ENCODE results near the gene COLEC11. TPM values are rescaled to one million over a fixed set of nuclear protein-coding genes. Genes with fewer than 3 reads are reported as not detected.
"Not testable (repeated sequence)": the region's sequence is repeated elsewhere in the genome, so short reads cannot be mapped to it uniquely, and the experiment has no call there.

COLEC11 gene
- total RNA-seq, 2 experiments from 2014 or later, result 0.47 TPM; not detected in 1

DNA sequence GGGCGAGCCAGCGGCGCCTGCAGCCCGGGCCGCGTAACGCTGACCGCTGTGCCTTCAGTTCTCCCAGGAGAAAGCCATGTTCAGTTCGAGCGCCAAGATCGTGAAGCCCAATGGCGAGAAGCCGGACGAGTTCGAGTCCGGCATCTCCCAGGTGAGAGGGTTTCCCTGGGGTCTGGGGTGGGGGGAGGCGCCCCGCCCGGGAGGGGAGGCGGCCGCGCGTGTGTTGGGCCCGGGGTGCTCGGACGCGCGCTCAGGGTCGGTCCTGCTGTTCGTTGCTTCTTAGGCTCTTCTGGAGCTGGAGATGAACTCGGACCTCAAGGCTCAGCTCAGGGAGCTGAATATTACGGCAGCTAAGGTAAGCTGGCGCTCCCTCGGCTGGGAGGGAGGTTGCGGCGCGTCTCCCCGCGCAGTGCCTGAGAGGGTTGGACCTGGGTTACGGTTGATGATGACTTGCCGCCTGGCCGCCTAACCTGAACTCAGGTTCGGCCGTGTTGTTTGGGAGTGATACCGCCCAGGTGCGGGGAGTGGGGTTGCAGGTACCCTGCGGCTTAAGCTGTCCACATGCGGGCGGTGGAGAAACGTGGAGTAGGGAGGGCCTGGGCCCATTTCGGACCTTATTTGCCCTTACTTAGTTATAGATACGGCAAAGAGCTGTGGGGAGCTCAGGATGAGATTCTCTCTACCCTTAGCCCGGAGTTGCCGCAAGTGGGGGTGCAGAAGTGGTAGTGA, 19.2 kb upstream of the COLEC11 start:
- H3K9me3 Mint-ChIP-seq, result no peaks in the 10 kb centered on the region
- DNase-seq (peak in 10 of 14 experiments; percentile 18 to 66 (median 30)), ATAC-seq (ENCODE audit: poor library complexity) (peak; percentile 43)
- H3K4me1 Mint-ChIP-seq (ENCODE audit: low read depth), result peaks cover 46% of the 10 kb centered on the region
- peak overlapping the region; percentile 89 for H3K4me3 Mint-ChIP-seq
- Histone ChIP-seq H3K4me3 (ENCODE audit: low read length) (peak overlapping the region; percentile 70), H3K36me3 (ENCODE audit: insufficient read depth, low read length) (peaks cover 49% of the 10 kb centered on the region), H3K27me3 (ENCODE audit: control insufficient read depth in 1 of 2, insufficient read depth in 2 of 2, low read length in 2 of 2) (no peaks in the 10 kb centered on the region), H3K4me1 (ENCODE audit: insufficient read depth, low read length) (peaks cover 28% of the 10 kb centered on the region), H3K9me3 (ENCODE audit: control insufficient read depth in 1 of 2, insufficient read depth in 1 of 2, low read length in 2 of 2) (peaks cover 0 to 4% of the 10 kb centered on the region in 2 experiments), H3K27ac (ENCODE audit: low read depth in 1 of 2, low read length in 2 of 2) (peak overlapping the region; percentile 76 to 89)
- H3K27ac Mint-ChIP-seq, result peak overlapping the region; percentile 93
- ChIA-PET CTCF (no interaction called here), POLR2A (interaction anchor here (0.6 to 4.5 kb wide), 7 partner anchors 18 to 199 kb away, joined by 3 to 54 read pairs (median 4); partner anchors contain the start of genes ADI1, EIPR1 and RNASEH1)
- intact Hi-C loops (cut with DNase I, micrococcal nuclease), result loop anchor here (1.0 to 10.0 kb wide), 7 partner anchors 17 to 963 kb away; partner anchors contain the start of genes RNASEH1 (in 2 of the 2), ADI1 (in 1 of the 2), ALLC (in 1 of the 2) and TRAPPC12 (in 1 of the 2)
- H3K36me3 Mint-ChIP-seq (ENCODE audit: low read depth), result peaks cover 57% of the 10 kb centered on the region
- H3K27me3 Mint-ChIP-seq, result no peaks in the 10 kb centered on the region
- TF ChIP-seq, protein P1, sequence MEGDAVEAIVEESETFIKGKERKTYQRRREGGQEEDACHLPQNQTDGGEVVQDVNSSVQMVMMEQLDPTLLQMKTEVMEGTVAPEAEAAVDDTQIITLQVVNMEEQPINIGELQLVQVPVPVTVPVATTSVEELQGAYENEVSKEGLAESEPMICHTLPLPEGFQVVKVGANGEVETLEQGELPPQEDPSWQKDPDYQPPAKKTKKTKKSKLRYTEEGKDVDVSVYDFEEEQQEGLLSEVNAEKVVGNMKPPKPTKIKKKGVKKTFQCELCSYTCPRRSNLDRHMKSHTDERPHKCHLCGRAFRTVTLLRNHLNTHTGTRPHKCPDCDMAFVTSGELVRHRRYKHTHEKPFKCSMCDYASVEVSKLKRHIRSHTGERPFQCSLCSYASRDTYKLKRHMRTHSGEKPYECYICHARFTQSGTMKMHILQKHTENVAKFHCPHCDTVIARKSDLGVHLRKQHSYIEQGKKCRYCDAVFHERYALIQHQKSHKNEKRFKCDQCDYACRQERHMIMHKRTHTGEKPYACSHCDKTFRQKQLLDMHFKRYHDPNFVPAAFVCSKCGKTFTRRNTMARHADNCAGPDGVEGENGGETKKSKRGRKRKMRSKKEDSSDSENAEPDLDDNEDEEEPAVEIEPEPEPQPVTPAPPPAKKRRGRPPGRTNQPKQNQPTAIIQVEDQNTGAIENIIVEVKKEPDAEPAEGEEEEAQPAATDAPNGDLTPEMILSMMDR (IDR thresholded peaks at IDR 0.05), result no peak

DNA sequence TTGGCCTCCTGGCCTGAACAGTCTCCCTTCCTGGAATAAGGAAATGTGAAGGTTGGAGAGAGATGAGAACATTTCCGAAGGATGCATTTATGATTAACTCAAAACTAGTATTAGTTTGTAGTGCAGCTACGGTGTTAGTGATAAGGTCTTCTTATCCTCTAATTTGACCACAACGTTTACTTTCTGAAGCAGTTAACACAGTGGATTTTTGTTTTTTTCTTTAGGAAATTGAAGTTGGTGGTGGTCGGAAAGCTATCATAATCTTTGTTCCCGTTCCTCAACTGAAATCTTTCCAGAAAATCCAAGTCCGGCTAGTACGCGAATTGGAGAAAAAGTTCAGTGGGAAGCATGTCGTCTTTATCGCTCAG, 18.7 kb upstream of the COLEC11 start:
- H3K27me3 ChIP-seq (ENCODE audit: control insufficient read depth in 1 of 2, insufficient read depth in 2 of 2, low read length in 2 of 2); H3K9me3 ChIP-seq (ENCODE audit: control insufficient read depth in 1 of 2, insufficient read depth in 1 of 2, low read length in 2 of 2); H3K27me3 Mint-ChIP-seq; ATAC-seq (ENCODE audit: poor library complexity); H3K9me3 Mint-ChIP-seq; DNase-seq; CTCF ChIA-PET: not testable (repeated sequence)
- Mint-ChIP-seq H3K4me3 (peak overlapping the region; percentile 89), H3K27ac (peak overlapping the region; percentile 93), H3K4me1 (ENCODE audit: low read depth) (peaks cover 46% of the 10 kb centered on the region), H3K36me3 (ENCODE audit: low read depth) (peaks cover 63% of the 10 kb centered on the region)
- POLR2A ChIA-PET, result interaction anchor here (0.7 to 4.5 kb wide), 6 partner anchors 19 to 200 kb away, joined by 3 to 54 read pairs (median 8); partner anchors contain the start of genes ADI1, EIPR1 and RNASEH1
- Histone ChIP-seq H3K36me3 (ENCODE audit: insufficient read depth, low read length) (peaks cover 55% of the 10 kb centered on the region), H3K4me1 (ENCODE audit: insufficient read depth, low read length) (peaks cover 28% of the 10 kb centered on the region), H3K27ac (ENCODE audit: low read depth in 1 of 2, low read length in 2 of 2) (peak overlapping the region; percentile 76 to 89), H3K4me3 (ENCODE audit: low read length) (peak overlapping the region; percentile 70)
- intact Hi-C loops (cut with DNase I, micrococcal nuclease), result loop anchor here (5.0 to 10.0 kb wide), 4 partner anchors 76 to 964 kb away; partner anchors contain the start of gene ALLC (in 1 of the 2)

DNA sequence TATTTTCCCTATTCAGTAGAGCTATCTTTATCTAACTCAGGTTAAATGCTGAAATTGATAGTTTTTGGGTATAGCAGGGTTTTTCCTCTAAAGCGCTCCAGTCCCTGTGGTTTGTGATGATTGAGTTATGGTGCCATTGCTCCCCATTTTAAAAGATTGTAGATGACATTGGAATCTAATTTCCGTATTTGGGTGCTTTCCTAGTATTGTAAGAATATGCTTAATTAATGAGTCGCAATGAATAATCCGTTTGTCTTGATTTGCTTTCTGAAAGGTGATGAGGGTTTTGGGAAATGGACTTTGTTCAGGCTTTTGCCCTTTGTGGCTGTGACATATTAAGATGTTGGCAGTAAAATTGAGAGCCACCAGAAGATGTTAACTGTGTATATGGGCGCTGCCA, 15.9 kb upstream of the COLEC11 start:
- TF ChIP-seq, protein P1 (IDR thresholded peaks at IDR 0.05), result no peak
- Histone ChIP-seq H3K27me3 (ENCODE audit: control insufficient read depth in 1 of 2, insufficient read depth in 2 of 2, low read length in 2 of 2) (no peaks in the 10 kb centered on the region), H3K36me3 (ENCODE audit: insufficient read depth, low read length) (peaks cover 72% of the 10 kb centered on the region), H3K27ac (ENCODE audit: low read depth in 1 of 2, low read length in 2 of 2) (peak overlapping the region in 1 of 2 donors; percentile 15), H3K9me3 (ENCODE audit: control insufficient read depth in 1 of 2, insufficient read depth in 1 of 2, low read length in 2 of 2) (peaks cover 0 to 4% of the 10 kb centered on the region in 2 experiments), H3K4me1 (ENCODE audit: insufficient read depth, low read length) (peaks cover 28% of the 10 kb centered on the region), H3K4me3 (ENCODE audit: low read length) (no peak overlapping the region)
- peak overlapping the region; percentile 93 for H3K27ac Mint-ChIP-seq
- DNase-seq (no peak), ATAC-seq (ENCODE audit: poor library complexity) (no peak)
- CTCF ChIA-PET, result interaction anchor here (0.8 kb wide), 1 partner anchor 21 kb away, joined by 3 read pairs; the partner anchor contains the start of gene RNASEH1
- peaks cover 46% of the 10 kb centered on the region for H3K4me1 Mint-ChIP-seq (ENCODE audit: low read depth)
- H3K36me3 Mint-ChIP-seq (ENCODE audit: low read depth), result peaks cover 87% of the 10 kb centered on the region
- POLR2A ChIA-PET, result interaction anchor here (0.9 to 2.4 kb wide), 2 partner anchors 21 to 22 kb away, joined by 3 to 6 read pairs; partner anchors contain the start of gene RNASEH1
- H3K27me3 Mint-ChIP-seq, result no peaks in the 10 kb centered on the region
- H3K9me3 Mint-ChIP-seq, result no peaks in the 10 kb centered on the region
- intact Hi-C loops (cut with DNase I, micrococcal nuclease), result loop anchor here (2.0 to 10.0 kb wide), 5 partner anchors 73 to 967 kb away; partner anchors contain the start of genes ALLC (in 1 of the 2) and EIPR1 (in 1 of the 2)
- no peak overlapping the region for H3K4me3 Mint-ChIP-seq
